Endothelial cell of umbilical vein (primary cell): Measurements from ENCODE around the gene HS3ST1. TPM values are rescaled to one million over a fixed set of nuclear protein-coding genes. Genes with fewer than 3 reads are reported as not detected.

Experiments used
- BruUV-seq: library from RNA; stranded (reverse); fragments of 400-500 nt; replicated peaks from 2 replicates; lab custom pipeline; 2021; lab: Mats Ljungman, UMichigan
- CTCF ChIA-PET: fragments of 300-600, 350-600 bp; sonication (Branson Sonifier 250); formaldehyde crosslinking; loops from one replicate; lab custom pipeline; 2021; ENCODE audit warnings: antibody characterized with exemption, inconsistent platforms; lab: Charles Lee
- POLR2A ChIA-PET: fragments of 300-600, 350-600 bp; sonication (Branson Sonifier 250); formaldehyde crosslinking; loops from one replicate; lab custom pipeline; 2021; ENCODE audit warnings: antibody characterized with exemption, inconsistent platforms; lab: Charles Lee
- DNase-seq: peaks from one replicate; pipeline ENCODE4 v3.0.0-alpha.2; 2011; ENCODE audit warnings: low read depth, low spot score
- FAIRE-seq: peaks from 2 replicates; lab custom pipeline; 2011; peaks lifted over from hg19 to GRCh38; lab: Jason Lieb, UNC
- H2AFZ ChIP-seq: 2 replicates; pipeline ENCODE4 v1.6.0; 2012; ENCODE audit warnings: low read depth, low read length, control low read depth, inconsistent platforms
- H3K27ac ChIP-seq: 2 replicates; pipeline ENCODE4 v1.5.1; 2011; ENCODE audit warnings: low read depth, mild to moderate bottlenecking, control low read depth, low read length, moderate library complexity; ENCODE audit not compliant: insufficient read depth
- H3K27me3 ChIP-seq, 2 experiments: 2 replicates each; pipeline versions ENCODE4 v1.6.0 to v1.6.1; 2011; ENCODE audit warnings: low read length in 2 of 2, mixed read lengths in 1 of 2; ENCODE audit not compliant: control insufficient read depth in 2 of 2, insufficient read depth in 2 of 2
- H3K36me3 ChIP-seq, 2 experiments: 2 replicates in 1 of 2; 3 replicates in 1 of 2; pipeline ENCODE4 v1.5.1; 2011; ENCODE audit warnings: low read length in 2 of 2, mild to moderate bottlenecking in 1 of 2, moderate library complexity in 1 of 2; ENCODE audit not compliant: control insufficient read depth in 2 of 2, insufficient read depth in 2 of 2; ENCODE audit errors: extremely low read depth in 1 of 2
- H3K4me1 ChIP-seq: 3 replicates; pipeline ENCODE4 v1.5.1; 2011; ENCODE audit warnings: mild to moderate bottlenecking, low read length; ENCODE audit not compliant: control insufficient read depth, insufficient read depth; ENCODE audit errors: extremely low read depth
- H3K4me2 ChIP-seq: 2 replicates; pipeline ENCODE4 v1.6.1; 2011; ENCODE audit warnings: low read length, control low read depth, mixed read lengths; ENCODE audit not compliant: insufficient read depth
- H3K4me3 ChIP-seq, 3 experiments: fragments of 200-600 bp in 1 of 3; sonication (generic), shearing (Covaris generic) in 1 of 3; replicated peaks in 1 of 3; 2 replicates each; pipeline ENCODE4 v1.5.1; 2011 to 2016; ENCODE audit warnings: control low read depth in 3 of 3, low read length in 3 of 3, mild to moderate bottlenecking in 2 of 3, inconsistent platforms in 1 of 3, low read depth in 1 of 3, moderate library complexity in 1 of 3; ENCODE audit not compliant: insufficient read depth in 1 of 3
- H3K79me2 ChIP-seq: 2 replicates; pipeline ENCODE4 v1.6.0; 2012; ENCODE audit warnings: low read length, inconsistent platforms; ENCODE audit not compliant: control insufficient read depth, insufficient read depth
- H3K9ac ChIP-seq: replicated peaks from 2 replicates; pipeline ENCODE3; 2011; ENCODE audit warnings: low read length, control low read depth; ENCODE audit not compliant: insufficient read depth; ENCODE audit errors: extremely low read depth
- H3K9me1 ChIP-seq: replicated peaks from 3 replicates; pipeline ENCODE4 v1.6.0; 2011; ENCODE audit warnings: mild to moderate bottlenecking, low read length; ENCODE audit not compliant: control insufficient read depth, insufficient read depth; ENCODE audit errors: extremely low read depth
- H3K9me3 ChIP-seq: replicated peaks from 2 replicates; pipeline ENCODE4 v1.5.1; 2012; ENCODE audit warnings: low read length, inconsistent platforms; ENCODE audit not compliant: control insufficient read depth, insufficient read depth
- H4K20me1 ChIP-seq: replicated peaks from 2 replicates; pipeline ENCODE3; 2011; ENCODE audit warnings: mild to moderate bottlenecking, low read length; ENCODE audit not compliant: control insufficient read depth, insufficient read depth; ENCODE audit errors: extremely low read depth
- EZH2 ChIP-seq: IDR thresholded peaks from 2 replicates; pipeline ENCODE4 v1.6.1; 2012; ENCODE audit warnings: borderline replicate concordance, low read depth, mild to moderate bottlenecking, moderate library complexity, low read length, inconsistent platforms; ENCODE audit not compliant: severe bottlenecking
- FOS ChIP-seq: IDR thresholded peaks from 2 replicates; pipeline ENCODE4 v1.6.1; 2011; ENCODE audit warnings: mild to moderate bottlenecking, low read length, moderate library complexity, borderline replicate concordance; ENCODE audit not compliant: insufficient read depth
- GATA2 ChIP-seq: IDR thresholded peaks from 2 replicates; pipeline ENCODE4 v1.7.0; 2011; ENCODE audit warnings: low read depth, mild to moderate bottlenecking, moderate library complexity, mixed read lengths, low read length; ENCODE audit not compliant: insufficient read length, insufficient read depth
- JUN ChIP-seq: IDR thresholded peaks from 2 replicates; pipeline ENCODE4 v1.6.1; 2011; ENCODE audit warnings: borderline replicate concordance, low read depth; ENCODE audit not compliant: insufficient read length, insufficient read depth
- MYC ChIP-seq: IDR thresholded peaks from one replicate; pipeline ENCODE4 v1.6.1; 2011; ENCODE audit warnings: mild to moderate bottlenecking, low read depth, low read length
- POLR2A ChIP-seq: IDR thresholded peaks from 2 replicates; pipeline ENCODE4 v1.6.1; 2012; ENCODE audit warnings: low read depth, mild to moderate bottlenecking, control low read depth, low read length
- POLR2AphosphoS5 ChIP-seq: IDR thresholded peaks from 2 replicates; pipeline ENCODE4 v1.6.1; 2012; ENCODE audit warnings: low read depth, mild to moderate bottlenecking, control low read depth, low read length, moderate library complexity; ENCODE audit not compliant: insufficient read depth
- dilution Hi-C: fragments of 300-500 bp; cut with MboI; formaldehyde crosslinking; loops from one replicate; pipeline ENCODE4 v1.15.0; 2019; ENCODE audit warnings: low sequenced_read_pairs; ENCODE audit not compliant: extremely low pct_ligation_motif_present
- intact Hi-C: fragments of 100-400 bp; cut with micrococcal nuclease; formaldehyde crosslinking; loops from one replicate; pipeline ENCODE4 v1.10.0; 2022
- polyA plus RNA-seq, 4 experiments: library from polyadenylated mRNA; depleted of rRNA in 3 of 4; stranded (reverse) in 3 of 4; unstranded in 1 of 4; fragments of >200 nt; gene quantifications; 2 replicates each; pipeline versions ENCODE4 v1.2.1 to v1.2.3, GENCODE V29; 2011 to 2012; ENCODE audit warnings: missing spikeins in 1 of 4
- total RNA-seq: library from RNA; stranded (reverse); gene quantifications from 2 replicates; pipeline ENCODE4 v1.2.3, GENCODE V29; 2021
- TF ChIP-seq, protein P1 (sequence below): IDR thresholded peaks from 2 replicates; pipeline ENCODE4 v1.6.1; 2011; ENCODE audit not compliant: insufficient read depth, insufficient read length
- TF ChIP-seq, protein P2 (sequence below), 2 donors: IDR thresholded peaks; 1 replicate in 1 of 2; 2 replicates in 1 of 2; pipeline ENCODE4 v1.5.1; 2011; ENCODE audit warnings: low read length in 2 of 2, mild to moderate bottlenecking in 2 of 2, moderate library complexity in 2 of 2, control low read depth in 1 of 2, inconsistent platforms in 1 of 2, low read depth in 1 of 2; ENCODE audit not compliant: insufficient read depth in 1 of 2; ENCODE audit errors: extremely low read depth in 1 of 2

The HS3ST1 gene
- total and polyA plus RNA-seq, 2 donors (not counting 3 experiments of a cell fraction or from before 2014, with no cell fraction given) = 0.14 to 1.3 TPM

DNA sequence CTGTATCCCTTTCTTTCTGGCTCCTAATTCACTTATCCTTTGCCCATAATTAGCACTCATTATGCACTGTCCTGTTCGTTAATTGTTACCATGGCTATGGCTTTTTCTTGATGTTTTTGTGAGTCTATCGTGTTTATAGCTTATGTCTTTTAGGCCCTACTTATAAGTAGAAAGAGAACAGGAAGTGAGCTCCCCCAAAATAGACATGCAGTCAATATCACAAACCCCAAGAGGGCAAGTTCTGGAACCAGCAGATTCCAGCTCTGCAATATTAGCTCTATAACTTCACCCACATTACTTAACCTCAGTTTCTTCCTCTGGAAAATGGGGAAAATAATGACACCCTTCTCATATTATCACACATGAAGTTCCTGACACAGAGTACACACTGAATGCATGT lies 7.4 kb upstream of the HS3ST1 start:
- no peak overlapping the region for H3K4me2 ChIP-seq
- CTCF ChIA-PET = interaction anchor here (1.0 to 1.9 kb wide), 7 partner anchors 10 to 1197 kb away, joined by 3 to 17 read pairs (median 6); no protein-coding TSS in a partner anchor
- dilution Hi-C loops (no loop called here), intact Hi-C loops (no loop called here)
- H4K20me1 ChIP-seq = no peaks in the 10 kb centered on the region
- H3K4me3 ChIP-seq = no peak overlapping the region
- no peaks in the 10 kb centered on the region for H3K9me1 ChIP-seq
- FAIRE-seq = no peak
- no peaks in the 10 kb centered on the region for H3K4me1 ChIP-seq
- BruUV-seq = no TSS peak
- no peaks in the 10 kb centered on the region for H3K27me3 ChIP-seq
- no peaks in the 10 kb centered on the region for H3K36me3 ChIP-seq
- H3K27ac ChIP-seq = no peak overlapping the region
- no peaks in the 10 kb centered on the region for H3K9me3 ChIP-seq
- no peak overlapping the region for H3K9ac ChIP-seq
- POLR2A ChIA-PET = no interaction called here
- H2AFZ ChIP-seq = no peak overlapping the region
- DNase-seq = no peak
- no peaks in the 10 kb centered on the region for H3K79me2 ChIP-seq
- no peak for TF ChIP-seq POLR2AphosphoS5
- TF ChIP-seq EZH2 = no peak
- TF ChIP-seq, protein P1, sequence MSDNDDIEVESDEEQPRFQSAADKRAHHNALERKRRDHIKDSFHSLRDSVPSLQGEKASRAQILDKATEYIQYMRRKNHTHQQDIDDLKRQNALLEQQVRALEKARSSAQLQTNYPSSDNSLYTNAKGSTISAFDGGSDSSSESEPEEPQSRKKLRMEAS = no peak
- TF ChIP-seq, protein P2, sequence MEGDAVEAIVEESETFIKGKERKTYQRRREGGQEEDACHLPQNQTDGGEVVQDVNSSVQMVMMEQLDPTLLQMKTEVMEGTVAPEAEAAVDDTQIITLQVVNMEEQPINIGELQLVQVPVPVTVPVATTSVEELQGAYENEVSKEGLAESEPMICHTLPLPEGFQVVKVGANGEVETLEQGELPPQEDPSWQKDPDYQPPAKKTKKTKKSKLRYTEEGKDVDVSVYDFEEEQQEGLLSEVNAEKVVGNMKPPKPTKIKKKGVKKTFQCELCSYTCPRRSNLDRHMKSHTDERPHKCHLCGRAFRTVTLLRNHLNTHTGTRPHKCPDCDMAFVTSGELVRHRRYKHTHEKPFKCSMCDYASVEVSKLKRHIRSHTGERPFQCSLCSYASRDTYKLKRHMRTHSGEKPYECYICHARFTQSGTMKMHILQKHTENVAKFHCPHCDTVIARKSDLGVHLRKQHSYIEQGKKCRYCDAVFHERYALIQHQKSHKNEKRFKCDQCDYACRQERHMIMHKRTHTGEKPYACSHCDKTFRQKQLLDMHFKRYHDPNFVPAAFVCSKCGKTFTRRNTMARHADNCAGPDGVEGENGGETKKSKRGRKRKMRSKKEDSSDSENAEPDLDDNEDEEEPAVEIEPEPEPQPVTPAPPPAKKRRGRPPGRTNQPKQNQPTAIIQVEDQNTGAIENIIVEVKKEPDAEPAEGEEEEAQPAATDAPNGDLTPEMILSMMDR (IDR thresholded peaks at IDR 0.05; ENCODE audit: extremely low read depth in 1 of 2, insufficient read depth in 1 of 2, low read depth in 1 of 2, low read length in 2 of 2) = no peak
- TF ChIP-seq POLR2A = no peak
- no peak for TF ChIP-seq MYC
- no peak for TF ChIP-seq FOS
- TF ChIP-seq JUN = no peak
- no peak for TF ChIP-seq GATA2
